Stimulated activated CD4-positive, alpha-beta T cell treated with anti-CD3 and anti-CD28 coated beads, Interleukin-4, amount 100 ng/mL, for 4 hours (primary cell): ENCODE data around the gene EML1.

Source experiments
- DNase-seq, 2 experiments: peaks; one replicate each; pipeline ENCODE4 v3.0.0-alpha.2; 2020

EML1 gene

GRCh38 chr14:99781853-99782610 is 11.2 kb upstream of the EML1 start:
- DNase-seq: no peak

DNA sequence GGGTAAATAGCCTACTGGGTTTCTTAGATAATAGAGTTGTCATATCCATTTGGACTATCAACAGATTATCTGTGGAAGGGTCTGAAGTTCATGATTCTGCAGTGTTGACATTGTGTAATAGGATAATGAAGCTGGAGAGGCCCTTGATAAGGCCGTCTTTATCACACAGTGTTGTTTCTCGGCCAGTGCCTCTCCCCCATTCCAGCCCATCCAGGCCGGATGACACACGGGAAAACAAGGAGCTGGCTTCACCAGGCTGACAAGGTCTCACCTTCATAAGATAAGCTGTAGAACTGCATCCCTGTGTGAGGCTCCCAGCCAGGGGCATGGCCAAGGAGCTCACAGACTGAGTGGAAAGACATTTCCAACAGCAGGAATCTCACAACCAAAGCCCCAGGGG is 8.7 kb upstream of the EML1 start:
- DNase-seq: no peak

GRCh38 chr14:99785426-99785825 is 7.8 kb upstream of the EML1 start:
- DNase-seq: no peak

GRCh38 chr14:99786511-99786989 is 6.7 kb upstream of the EML1 start:
- DNase-seq: no peak

- DNase-seq: no peak
These were observed 4.5 kb upstream of the EML1 start for GRCh38 chr14:99788713-99789112.

DNA sequence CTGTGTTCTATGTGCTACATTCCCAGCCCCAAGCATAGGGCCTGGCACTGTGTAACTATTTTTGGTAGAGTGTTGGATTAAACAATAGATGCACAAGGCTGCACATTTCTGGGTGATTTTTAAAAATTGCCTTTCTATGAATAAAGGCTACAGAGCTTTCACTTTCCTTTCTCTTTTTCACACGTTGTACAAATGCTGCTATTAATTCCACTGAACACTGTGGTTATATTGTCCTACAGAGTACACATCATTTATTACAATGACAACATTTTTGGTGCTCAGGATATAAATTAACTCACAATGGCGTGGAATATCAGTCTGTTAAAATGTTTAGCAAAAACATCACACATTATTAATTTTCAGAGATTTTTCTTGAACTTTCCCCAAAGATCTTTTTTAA is 3.6 kb upstream of the EML1 start:
- DNase-seq: no peak

GRCh38 chr14:99790201-99790977 is 2.8 kb upstream of the EML1 start:
- DNase-seq: no peak

DNA sequence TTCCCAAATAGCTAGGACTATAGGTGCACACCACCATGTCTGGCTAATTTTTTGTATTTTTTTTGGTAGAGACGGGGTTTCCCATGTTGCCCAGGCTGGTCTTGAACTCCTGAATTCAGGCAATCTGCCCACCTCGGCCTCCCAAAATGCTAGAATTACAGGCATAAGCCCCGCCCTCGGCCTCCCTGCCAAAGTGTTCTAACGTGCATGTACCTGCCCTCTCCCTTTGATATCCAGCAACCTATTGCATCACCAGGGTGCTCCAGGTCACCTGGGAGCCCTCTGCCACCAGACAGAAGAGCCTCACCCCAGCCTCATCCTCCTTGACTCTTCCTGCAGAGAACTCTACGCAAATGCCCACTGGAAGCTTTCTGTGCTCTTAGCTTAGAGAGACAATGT is 2.2 kb upstream of the EML1 start:
- DNase-seq: no peak

DNA sequence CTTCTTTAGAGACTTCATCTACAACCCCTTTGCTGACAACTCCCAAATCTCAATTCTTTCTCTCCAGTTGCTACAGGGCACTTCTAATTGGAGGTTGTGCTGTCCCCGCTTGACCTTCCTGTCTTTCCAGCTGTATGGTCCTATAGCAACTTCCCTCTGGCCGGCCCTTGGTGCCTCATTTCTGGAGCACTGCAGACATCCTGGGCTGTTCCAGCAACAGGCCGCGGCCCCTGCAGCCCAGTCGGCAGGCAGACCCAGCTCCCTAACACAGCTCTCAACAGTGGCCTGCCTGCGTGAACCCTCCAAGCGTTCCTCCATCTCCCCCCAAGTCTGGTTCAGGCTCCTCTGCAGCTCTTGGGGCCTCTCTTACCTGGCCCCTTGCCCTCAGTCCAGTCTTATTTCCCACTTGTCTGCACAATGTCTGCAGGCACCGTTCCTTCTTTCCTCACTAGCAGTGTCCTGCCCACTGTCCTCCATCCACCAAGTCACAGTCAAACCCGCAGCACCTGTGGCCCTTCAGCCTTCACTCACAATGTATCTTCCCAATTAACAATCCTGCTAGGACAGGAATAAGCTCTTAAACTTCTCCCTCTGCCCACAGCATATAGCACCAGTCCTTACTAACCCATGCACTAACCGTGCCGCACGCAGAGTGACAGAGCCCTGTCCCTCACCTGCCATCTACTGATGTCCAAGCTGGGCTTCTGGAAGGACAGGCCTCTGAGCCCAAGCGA is 1.6 kb upstream of the EML1 start:
- DNase-seq: no peak

DNA sequence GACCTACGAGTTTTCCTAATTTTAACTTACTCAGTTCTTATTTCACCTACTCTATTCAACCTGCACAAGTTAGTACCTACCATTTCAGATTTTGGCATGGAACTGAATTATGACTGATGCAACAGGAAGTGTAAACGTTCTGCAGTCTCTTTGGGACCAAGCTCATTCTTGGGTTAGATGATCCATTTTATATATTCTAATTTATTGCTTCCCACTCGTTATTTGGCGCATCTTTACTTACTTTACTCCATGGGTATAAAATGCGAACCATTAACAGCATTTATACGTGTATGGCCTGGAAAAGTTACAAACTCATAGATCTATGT is 1.0 kb upstream of the EML1 start:
- DNase-seq: no peak

DNA sequence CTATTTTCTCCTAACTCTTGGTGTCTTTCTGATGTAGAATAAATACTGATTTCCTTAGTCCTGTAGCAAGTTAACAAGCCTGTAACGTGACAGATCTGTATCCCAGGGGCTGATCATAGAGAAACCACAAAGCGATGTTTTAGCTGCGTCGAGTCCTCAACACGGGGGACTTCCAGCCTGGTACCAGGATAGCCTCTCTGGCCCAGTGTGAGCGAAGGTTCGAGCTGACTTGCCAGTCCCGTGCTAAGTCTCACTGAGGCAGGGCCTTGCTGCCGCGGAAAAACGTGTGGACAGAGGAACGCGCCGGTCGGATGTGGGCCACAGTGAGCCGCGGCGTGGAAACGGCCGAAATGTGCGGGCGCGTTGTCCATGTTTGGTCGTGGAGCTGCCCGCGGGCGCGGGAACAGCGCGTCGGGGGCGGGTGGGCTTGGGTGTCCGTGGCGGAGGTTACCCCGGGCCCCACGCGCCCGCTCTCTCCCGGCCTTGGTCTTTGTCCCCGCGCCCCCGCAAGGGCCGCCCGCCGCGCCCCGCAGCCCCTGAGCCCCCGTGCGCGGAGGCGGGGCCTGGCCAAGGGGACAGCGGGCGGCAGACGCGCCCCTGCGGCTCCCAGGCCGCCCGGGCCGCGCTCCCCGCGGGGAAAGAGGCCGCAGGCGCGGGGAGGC is 531 bp upstream of the EML1 start:
- DNase-seq: peak in 1 of 2 experiments; percentile 5

GRCh38 chr14:99794151-99794780 is 1.1 kb downstream of the EML1 start:
- DNase-seq: no peak

DNA sequence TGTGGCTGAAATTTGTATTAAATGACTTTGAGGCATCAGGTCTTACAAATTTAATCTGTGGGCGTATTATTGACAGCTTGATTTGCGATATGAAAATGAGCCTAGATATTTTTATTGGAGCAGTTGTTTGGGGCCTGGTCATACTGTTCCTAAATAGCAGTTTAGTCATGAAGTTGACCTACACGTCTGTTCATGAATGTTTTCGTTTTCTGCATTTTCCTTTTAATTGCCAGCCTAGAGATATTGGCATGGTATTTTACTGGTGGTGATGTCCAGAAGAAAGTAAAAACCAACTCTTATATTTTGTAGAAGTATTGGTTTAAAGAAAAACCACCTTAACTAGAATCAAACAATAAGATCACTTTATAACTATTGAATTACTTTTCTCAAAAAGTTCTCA is 1.8 kb downstream of the EML1 start:
- no peak for DNase-seq

DNA sequence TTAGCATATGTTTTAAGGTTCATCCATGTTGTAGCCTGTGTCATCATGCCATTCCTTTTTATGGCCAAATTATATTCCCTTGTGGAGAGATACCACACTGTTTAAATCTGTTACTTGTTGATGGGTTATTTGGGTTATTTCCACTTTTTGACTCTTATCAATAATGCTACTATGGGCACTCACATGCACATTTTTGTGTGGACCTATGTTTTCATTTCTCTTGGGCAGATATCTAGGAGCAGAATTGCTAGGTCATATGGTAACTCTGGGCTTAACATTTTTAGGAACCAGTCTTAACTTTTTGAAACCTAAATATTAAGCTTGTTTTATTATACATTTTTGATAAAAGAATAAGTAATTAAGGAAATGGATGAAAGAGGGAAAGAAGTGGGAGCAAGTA is 4.0 kb downstream of the EML1 start:
- DNase-seq: no peak

DNA sequence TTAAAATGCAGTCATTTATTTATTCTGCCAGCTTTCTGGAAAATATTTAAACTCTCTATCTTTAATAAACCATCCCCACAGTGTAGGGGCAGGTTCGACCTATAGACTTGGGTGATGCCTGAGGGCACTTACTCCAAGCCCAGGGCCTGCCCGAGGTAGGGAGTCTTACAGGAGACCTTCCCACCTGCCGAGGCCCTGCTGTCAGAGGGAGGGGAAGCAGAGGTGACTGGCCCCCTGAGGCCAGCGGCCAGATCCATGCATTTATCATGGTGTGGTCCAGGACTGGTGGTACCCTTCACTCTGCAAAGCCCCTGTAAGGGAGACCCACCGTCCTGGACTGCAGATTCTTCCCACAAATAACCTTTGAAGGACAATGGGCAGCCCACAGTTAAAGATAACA is 7.6 kb downstream of the EML1 start:
- DNase-seq: no peak

DNA sequence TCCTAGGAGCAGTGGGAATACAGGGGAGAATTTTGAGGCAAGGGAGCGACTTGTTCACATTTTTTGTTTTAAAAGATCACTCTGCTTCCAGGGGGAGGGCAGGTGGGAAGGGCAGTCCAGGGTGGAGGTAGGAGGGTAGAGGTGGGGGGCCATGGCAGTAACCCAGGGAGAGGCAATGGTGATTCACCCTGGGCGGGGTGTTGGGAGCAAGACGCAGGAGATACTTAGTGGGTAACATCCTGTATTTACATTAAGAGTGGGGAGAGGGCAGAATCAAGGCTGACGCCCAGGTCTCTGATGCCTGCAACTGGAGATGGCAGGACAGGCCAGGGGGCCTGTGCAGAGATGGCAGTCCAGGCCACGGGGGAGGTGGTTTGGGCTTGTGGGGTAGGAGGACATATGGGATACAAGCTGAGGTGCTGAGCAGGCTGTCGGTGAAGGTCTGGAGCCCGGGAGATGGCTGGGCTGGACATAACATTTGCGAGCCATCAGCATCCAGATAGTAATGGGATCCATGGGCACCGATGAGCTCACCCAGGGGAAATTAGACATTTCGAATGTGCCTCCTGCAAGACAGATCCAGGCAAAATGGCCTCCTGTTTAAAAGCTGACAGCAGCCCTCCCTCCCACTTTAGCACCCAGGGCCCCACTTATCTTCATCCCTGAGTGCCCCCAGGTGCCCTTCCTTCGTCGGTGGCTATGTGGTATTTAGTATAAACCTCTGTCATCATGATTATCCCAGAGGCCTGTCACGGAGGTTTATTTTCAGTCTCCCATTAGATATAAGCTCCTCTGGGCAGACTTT is 9.3 kb downstream of the EML1 start:
- DNase-seq: no peak

DNA sequence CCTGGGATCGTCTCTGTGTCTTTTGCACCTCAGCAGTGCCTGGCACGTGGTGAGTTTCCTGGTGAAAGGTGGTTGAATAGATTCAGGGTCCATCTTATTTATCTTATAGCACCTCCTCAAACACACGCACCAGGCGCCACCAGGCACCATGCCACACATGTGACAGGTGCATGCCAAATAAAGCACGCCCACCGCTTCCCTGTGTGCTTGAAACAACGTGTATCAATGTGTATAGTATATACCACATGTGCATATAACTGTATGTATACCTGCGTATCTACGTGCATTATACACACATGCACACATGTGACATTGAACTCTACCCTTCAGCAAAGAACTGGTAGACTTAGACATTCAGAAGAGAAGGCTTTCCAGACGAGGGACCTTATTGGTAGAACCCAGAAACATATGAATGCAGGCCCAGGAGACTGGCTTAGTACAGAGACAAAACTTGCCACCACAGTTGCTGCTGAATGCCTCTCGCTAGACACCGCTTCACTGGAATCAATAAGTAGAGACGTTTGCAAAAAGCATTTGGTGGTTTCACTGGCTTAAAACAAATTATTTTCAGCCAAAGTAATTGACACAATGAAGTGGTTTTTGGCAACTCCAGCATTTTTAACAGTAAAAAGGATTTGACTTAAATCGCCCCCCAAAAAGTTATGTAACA is 10.0 kb downstream of the EML1 start:
- DNase-seq: no peak

DNA sequence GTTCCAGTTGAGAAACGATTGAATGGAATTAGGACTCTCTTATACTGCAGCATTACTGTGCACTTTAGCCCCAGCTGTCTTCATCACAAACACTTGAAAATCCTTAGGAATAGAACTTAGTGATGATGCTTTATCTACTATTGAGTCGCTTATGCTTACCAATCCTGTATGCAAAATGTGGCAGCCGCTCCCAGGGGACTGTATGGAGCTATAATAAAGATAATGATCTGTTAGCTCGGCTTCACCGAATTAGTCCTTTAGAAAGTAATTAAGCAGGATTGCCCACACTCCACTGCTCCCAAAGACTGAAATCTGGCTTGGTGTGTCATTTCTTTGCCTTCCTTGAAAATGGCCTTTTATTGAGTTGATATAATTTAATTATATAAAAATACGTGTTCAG is 10.6 kb downstream of the EML1 start:
- DNase-seq: no peak

- no peak for DNase-seq
These were observed 12.7 kb downstream of the EML1 start for GRCh38 chr14:99805757-99806439.

DNA sequence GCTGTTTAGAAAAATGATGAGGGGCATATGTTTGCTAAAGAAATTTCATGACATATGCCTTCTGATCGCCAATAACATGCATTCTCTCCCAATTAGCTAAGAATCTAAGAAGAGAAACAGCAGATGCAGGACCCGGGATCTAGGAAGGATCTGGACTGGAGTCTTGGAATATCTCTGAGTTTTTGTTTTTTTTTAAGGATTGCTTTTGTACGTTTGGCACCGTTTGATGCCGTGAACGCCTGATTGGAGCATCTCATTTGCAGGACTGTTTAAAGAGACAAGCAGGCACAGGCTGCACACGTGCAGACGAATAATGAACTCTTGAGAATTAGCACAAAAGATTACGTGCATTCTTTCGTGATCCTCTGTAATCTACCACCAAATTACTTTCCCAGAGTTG is 13.6 kb downstream of the EML1 start:
- DNase-seq: no peak
